Hippocampal formation (tissue), 2 donors: ENCODE results near the gene RTTN.
A peak's percentile ranks its signal among the peaks of the same experiment; 100 is the strongest.
"Not testable (repeated sequence)": the region's sequence is repeated elsewhere in the genome, so short reads cannot be mapped to it uniquely, and the experiment has no call there.

Source experiments
- DNase-seq, 2 donors: peaks; one replicate each; lab custom pipeline; 2025; lab: John Stamatoyannopoulos, UW

Gene RTTN

GRCh38 chr18:70205421-70206397, at the start of gene RTTN:
Gene RTTN, minus strand, starts transcription at chr18:70205687. Its CDS starts 29 bp downstream, at chr18:70205658.
- peak; percentile 94 to 97 for DNase-seq

- no peak for DNase-seq
These were observed 45.3 kb upstream of the RTTN start for GRCh38 chr18:70250781-70251180.

- not testable (repeated sequence) for DNase-seq
These were observed 44.4 kb upstream of the RTTN start for GRCh38 chr18:70249861-70250260.

GRCh38 chr18:70249118-70249517, 43.6 kb upstream of the RTTN start:
- no peak for DNase-seq

- DNase-seq = no peak
These were observed 40.6 kb upstream of the RTTN start for GRCh38 chr18:70246061-70246466.

GRCh38 chr18:70243131-70243929, 37.8 kb upstream of the RTTN start:
- no peak for DNase-seq

GRCh38 chr18:70236921-70237320, 31.4 kb upstream of the RTTN start:
- not testable (repeated sequence) for DNase-seq

- no peak for DNase-seq
These were observed 30.0 kb upstream of the RTTN start for GRCh38 chr18:70235478-70235877.

- DNase-seq = peak in 1 of 2 donors; percentile 7
These were observed 29.4 kb upstream of the RTTN start for GRCh38 chr18:70234667-70235459.

- DNase-seq = no peak
These were observed 28.5 kb upstream of the RTTN start for GRCh38 chr18:70233974-70234373.

- DNase-seq = no peak
These were observed 26.8 kb upstream of the RTTN start for GRCh38 chr18:70232261-70232660.

- no peak for DNase-seq
These were observed 24.2 kb upstream of the RTTN start for GRCh38 chr18:70229639-70230038.

GRCh38 chr18:70228536-70228935, 23.0 kb upstream of the RTTN start:
- no peak for DNase-seq

- DNase-seq = no peak
These were observed 22.0 kb upstream of the RTTN start for GRCh38 chr18:70227438-70227837.

GRCh38 chr18:70221915-70222278, 16.4 kb upstream of the RTTN start:
- no peak for DNase-seq

GRCh38 chr18:70221156-70221914, 15.8 kb upstream of the RTTN start:
- DNase-seq = peak in 1 of 2 donors; percentile 30

GRCh38 chr18:70220628-70221027, 15.1 kb upstream of the RTTN start:
- DNase-seq = no peak

- DNase-seq = no peak
These were observed 14.2 kb upstream of the RTTN start for GRCh38 chr18:70219688-70220087.

GRCh38 chr18:70216788-70217187, 11.3 kb upstream of the RTTN start:
- DNase-seq = no peak

GRCh38 chr18:70207181-70207580, 1.7 kb upstream of the RTTN start:
- DNase-seq = no peak

- no peak for DNase-seq
These were observed 5.2 kb downstream of the RTTN start for GRCh38 chr18:70200286-70200685.
